Measurements from ENCODE around the gene GPATCH1. TPM values are rescaled to one million over a fixed set of nuclear protein-coding genes. Genes with fewer than 3 reads are reported as not detected.

GPATCH1 gene
- polyA plus RNA-seq, 2 donors, result 4.3 to 5.2 TPM

- 85 to 91% methylated on average over 3 of the region's 3 CpGs for WGBS, 2 donors
- peaks cover 6 to 8% of the 10 kb centered on the region in 2 donors for H3K36me3 ChIP-seq (ENCODE audit: control insufficient read depth in 2 of 2, insufficient read depth in 2 of 2, low read length in 1 of 2)
- peaks cover 0 to 6% of the 10 kb centered on the region in 2 donors for H3K4me1 ChIP-seq (ENCODE audit: control insufficient read depth in 2 of 2, insufficient read depth in 2 of 2, low read length in 1 of 2)
- no peaks in the 10 kb centered on the region for H3K27me3 ChIP-seq (ENCODE audit: control insufficient read depth in 1 of 2, insufficient read depth in 2 of 2, low read length in 2 of 2)
- no peak overlapping the region for H3K27ac ChIP-seq (ENCODE audit: low read depth in 2 of 2, low read length in 1 of 2)
- no peaks in the 10 kb centered on the region for H3K9me3 ChIP-seq (ENCODE audit: control insufficient read depth in 2 of 2, insufficient read depth in 1 of 2, low read depth in 1 of 2, low read length in 1 of 2)
- no peak overlapping the region for H3K4me3 ChIP-seq (ENCODE audit: low read depth in 1 of 2, low read length in 2 of 2)
Observed at GRCh38 chr19:33085570-33086128, 4.7 kb downstream of the GPATCH1 start.

- H3K36me3 ChIP-seq (ENCODE audit: control insufficient read depth in 2 of 2, insufficient read depth in 2 of 2, low read length in 1 of 2), result peaks cover 6 to 8% of the 10 kb centered on the region in 2 donors
- H3K27ac ChIP-seq (ENCODE audit: low read depth in 2 of 2, low read length in 1 of 2), result no peak overlapping the region
- H3K4me3 ChIP-seq (ENCODE audit: low read depth in 1 of 2, low read length in 2 of 2), result no peak overlapping the region
- H3K9me3 ChIP-seq (ENCODE audit: control insufficient read depth in 2 of 2, insufficient read depth in 1 of 2, low read depth in 1 of 2, low read length in 1 of 2), result no peaks in the 10 kb centered on the region
- peaks cover 0 to 3% of the 10 kb centered on the region in 2 donors for H3K4me1 ChIP-seq (ENCODE audit: control insufficient read depth in 2 of 2, insufficient read depth in 2 of 2, low read length in 1 of 2)
- WGBS, 2 donors, result 66 to 81% methylated on average over 1 of the region's 1 CpG
- H3K27me3 ChIP-seq (ENCODE audit: control insufficient read depth in 1 of 2, insufficient read depth in 2 of 2, low read length in 2 of 2), result no peaks in the 10 kb centered on the region
Observed at GRCh38 chr19:33086955-33087354, 6.0 kb downstream of the GPATCH1 start.

- no peaks in the 10 kb centered on the region for H3K27me3 ChIP-seq (ENCODE audit: control insufficient read depth in 1 of 2, insufficient read depth in 2 of 2, low read length in 2 of 2)
- H3K4me1 ChIP-seq (ENCODE audit: control insufficient read depth in 2 of 2, insufficient read depth in 2 of 2, low read length in 1 of 2), result no peaks in the 10 kb centered on the region
- no peaks in the 10 kb centered on the region for H3K9me3 ChIP-seq (ENCODE audit: control insufficient read depth in 2 of 2, insufficient read depth in 1 of 2, low read depth in 1 of 2, low read length in 1 of 2)
- H3K4me3 ChIP-seq (ENCODE audit: low read depth in 1 of 2, low read length in 2 of 2), result no peak overlapping the region
- peaks cover 11 to 18% of the 10 kb centered on the region in 2 donors for H3K36me3 ChIP-seq (ENCODE audit: control insufficient read depth in 2 of 2, insufficient read depth in 2 of 2, low read length in 1 of 2)
- no peak overlapping the region for H3K27ac ChIP-seq (ENCODE audit: low read depth in 2 of 2, low read length in 1 of 2)
- WGBS, 2 donors, result 88 to 93% methylated on average over 3 of the region's 3 CpGs
Observed at GRCh38 chr19:33089010-33089409, 8.0 kb downstream of the GPATCH1 start.

- no peak overlapping the region for H3K4me3 ChIP-seq (ENCODE audit: low read depth in 1 of 2, low read length in 2 of 2)
- peaks cover 11 to 21% of the 10 kb centered on the region in 2 donors for H3K36me3 ChIP-seq (ENCODE audit: control insufficient read depth in 2 of 2, insufficient read depth in 2 of 2, low read length in 1 of 2)
- H3K4me1 ChIP-seq (ENCODE audit: control insufficient read depth in 2 of 2, insufficient read depth in 2 of 2, low read length in 1 of 2), result no peaks in the 10 kb centered on the region
- H3K27me3 ChIP-seq (ENCODE audit: control insufficient read depth in 1 of 2, insufficient read depth in 2 of 2, low read length in 2 of 2), result no peaks in the 10 kb centered on the region
- H3K27ac ChIP-seq (ENCODE audit: low read depth in 2 of 2, low read length in 1 of 2), result no peak overlapping the region
- H3K9me3 ChIP-seq (ENCODE audit: control insufficient read depth in 2 of 2, insufficient read depth in 1 of 2, low read depth in 1 of 2, low read length in 1 of 2), result no peaks in the 10 kb centered on the region
- 84 to 88% methylated on average over 3 of the region's 3 CpGs for WGBS, 2 donors
Observed at GRCh38 chr19:33090179-33090578, 9.2 kb downstream of the GPATCH1 start.

- Histone ChIP-seq H3K4me1 (ENCODE audit: control insufficient read depth in 2 of 2, insufficient read depth in 2 of 2, low read length in 1 of 2) (no peaks in the 10 kb centered on the region), H3K27ac (ENCODE audit: low read depth in 2 of 2, low read length in 1 of 2) (no peak overlapping the region), H3K9me3 (ENCODE audit: control insufficient read depth in 2 of 2, insufficient read depth in 1 of 2, low read depth in 1 of 2, low read length in 1 of 2) (no peaks in the 10 kb centered on the region), H3K27me3 (ENCODE audit: control insufficient read depth in 1 of 2, insufficient read depth in 2 of 2, low read length in 2 of 2) (no peaks in the 10 kb centered on the region), H3K4me3 (ENCODE audit: low read depth in 1 of 2, low read length in 2 of 2) (no peak overlapping the region), H3K36me3 (ENCODE audit: control insufficient read depth in 2 of 2, insufficient read depth in 2 of 2, low read length in 1 of 2) (peaks cover 13 to 30% of the 10 kb centered on the region in 2 donors)
- WGBS, 2 donors, result 94 to 96% methylated on average over 11 of the region's 11 CpGs
Observed at GRCh38 chr19:33093420-33094210, 12.6 kb downstream of the GPATCH1 start.

- Histone ChIP-seq H3K27ac (ENCODE audit: low read depth in 2 of 2, low read length in 1 of 2) (no peak overlapping the region), H3K4me1 (ENCODE audit: control insufficient read depth in 2 of 2, insufficient read depth in 2 of 2, low read length in 1 of 2) (no peaks in the 10 kb centered on the region), H3K4me3 (ENCODE audit: low read depth in 1 of 2, low read length in 2 of 2) (no peak overlapping the region), H3K9me3 (ENCODE audit: control insufficient read depth in 2 of 2, insufficient read depth in 1 of 2, low read depth in 1 of 2, low read length in 1 of 2) (no peaks in the 10 kb centered on the region), H3K36me3 (ENCODE audit: control insufficient read depth in 2 of 2, insufficient read depth in 2 of 2, low read length in 1 of 2) (peaks cover 11 to 33% of the 10 kb centered on the region in 2 donors), H3K27me3 (ENCODE audit: control insufficient read depth in 1 of 2, insufficient read depth in 2 of 2, low read length in 2 of 2) (no peaks in the 10 kb centered on the region)
- 91 to 92% methylated on average over 6 of the region's 6 CpGs for WGBS, 2 donors
Observed at GRCh38 chr19:33094436-33095067, 13.6 kb downstream of the GPATCH1 start.

GRCh38 chr19:33096005-33096404 is 15.0 kb downstream of the GPATCH1 start:
- Histone ChIP-seq H3K36me3 (ENCODE audit: control insufficient read depth in 2 of 2, insufficient read depth in 2 of 2, low read length in 1 of 2) (peaks cover 17 to 27% of the 10 kb centered on the region in 2 donors), H3K27me3 (ENCODE audit: control insufficient read depth in 1 of 2, insufficient read depth in 2 of 2, low read length in 2 of 2) (no peaks in the 10 kb centered on the region), H3K27ac (ENCODE audit: low read depth in 2 of 2, low read length in 1 of 2) (no peak overlapping the region), H3K4me1 (ENCODE audit: control insufficient read depth in 2 of 2, insufficient read depth in 2 of 2, low read length in 1 of 2) (no peaks in the 10 kb centered on the region), H3K9me3 (ENCODE audit: control insufficient read depth in 2 of 2, insufficient read depth in 1 of 2, low read depth in 1 of 2, low read length in 1 of 2) (no peaks in the 10 kb centered on the region), H3K4me3 (ENCODE audit: low read depth in 1 of 2, low read length in 2 of 2) (no peak overlapping the region)
- WGBS, 2 donors, result 71 to 80% methylated on average over 4 of the region's 4 CpGs

- peaks cover 18 to 29% of the 10 kb centered on the region in 2 donors for H3K36me3 ChIP-seq (ENCODE audit: control insufficient read depth in 2 of 2, insufficient read depth in 2 of 2, low read length in 1 of 2)
Observed at GRCh38 chr19:33098055-33098534, 17.1 kb downstream of the GPATCH1 start.

GRCh38 chr19:33100894-33101644 is 20.1 kb downstream of the GPATCH1 start:
- WGBS, 2 donors, result 85 to 90% methylated on average over 10 of the region's 10 CpGs
- peaks cover 21 to 24% of the 10 kb centered on the region in 2 donors for H3K36me3 ChIP-seq (ENCODE audit: control insufficient read depth in 2 of 2, insufficient read depth in 2 of 2, low read length in 1 of 2)
- H3K27ac ChIP-seq (ENCODE audit: low read depth in 2 of 2, low read length in 1 of 2), result no peak overlapping the region

More at GRCh38 chr19:33098055-33098534, 17.1 kb downstream of the GPATCH1 start:
- Histone ChIP-seq H3K4me3 (ENCODE audit: low read depth in 1 of 2, low read length in 2 of 2) (no peak overlapping the region), H3K9me3 (ENCODE audit: control insufficient read depth in 2 of 2, insufficient read depth in 1 of 2, low read depth in 1 of 2, low read length in 1 of 2) (no peaks in the 10 kb centered on the region), H3K27ac (ENCODE audit: low read depth in 2 of 2, low read length in 1 of 2) (no peak overlapping the region), H3K27me3 (ENCODE audit: control insufficient read depth in 1 of 2, insufficient read depth in 2 of 2, low read length in 2 of 2) (no peaks in the 10 kb centered on the region), H3K4me1 (ENCODE audit: control insufficient read depth in 2 of 2, insufficient read depth in 2 of 2, low read length in 1 of 2) (no peaks in the 10 kb centered on the region)
- WGBS, 2 donors, result 72 to 76% methylated on average over 4 of the region's 4 CpGs

More at GRCh38 chr19:33100894-33101644, 20.1 kb downstream of the GPATCH1 start:
- Histone ChIP-seq H3K27me3 (ENCODE audit: control insufficient read depth in 1 of 2, insufficient read depth in 2 of 2, low read length in 2 of 2) (no peaks in the 10 kb centered on the region), H3K9me3 (ENCODE audit: control insufficient read depth in 2 of 2, insufficient read depth in 1 of 2, low read depth in 1 of 2, low read length in 1 of 2) (no peaks in the 10 kb centered on the region), H3K4me1 (ENCODE audit: control insufficient read depth in 2 of 2, insufficient read depth in 2 of 2, low read length in 1 of 2) (no peaks in the 10 kb centered on the region), H3K4me3 (ENCODE audit: low read depth in 1 of 2, low read length in 2 of 2) (no peak overlapping the region)
